ENCODE measurements around the gene SMIM10L2A.
"Not testable (repeated sequence)": the region's sequence is repeated elsewhere in the genome, so short reads cannot be mapped to it uniquely, and the experiment has no call there.

Gene SMIM10L2A

DNA sequence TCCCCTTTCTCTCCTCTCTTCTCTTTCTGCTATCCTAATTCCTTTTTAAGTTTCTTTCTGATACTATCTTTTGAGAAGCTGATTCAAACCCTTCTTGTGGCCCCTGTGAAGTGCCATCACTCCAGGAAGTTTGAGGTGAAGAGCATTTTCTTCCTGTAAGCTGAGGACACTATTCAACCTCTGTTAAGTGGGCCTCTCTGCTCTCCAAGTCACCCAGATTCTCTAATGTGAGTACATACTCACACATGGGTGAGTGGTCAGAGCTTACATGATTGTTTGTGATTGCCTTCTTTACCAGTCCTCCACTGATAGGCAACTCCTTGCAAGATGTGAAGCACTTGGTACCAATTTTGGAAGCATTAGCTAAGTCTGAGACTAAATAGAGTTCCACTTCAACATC is 18.4 kb upstream of the SMIM10L2A start:
- no peak for DNase-seq
- H3K9me3 ChIP-seq (ENCODE audit: control extremely low read depth in 1 of 5, control insufficient read depth in 4 of 5, insufficient read depth in 2 of 5, low read depth in 1 of 5, low read length in 4 of 5), result no peaks in the 10 kb centered on the region
- H3K4me3 ChIP-seq (ENCODE audit: control insufficient read depth in 1 of 7, extremely low read depth in 1 of 7, insufficient read depth in 4 of 7, low read depth in 2 of 7, low read length in 6 of 7), result no peak overlapping the region
- no peak overlapping the region for H3K27ac ChIP-seq (ENCODE audit: insufficient read depth in 1 of 2, low read depth in 1 of 2, low read length in 2 of 2, poor library complexity in 1 of 2, severe bottlenecking in 2 of 2)
- peaks cover 0 to 3% (median 0%) of the 10 kb centered on the region in 5 experiments for H3K27me3 ChIP-seq (replicated peaks in 2 of 5; ENCODE audit: control insufficient read depth in 4 of 5, insufficient read depth in 5 of 5, low read length in 4 of 5)
- no peaks in the 10 kb centered on the region for H3K36me3 ChIP-seq (ENCODE audit: control insufficient read depth in 4 of 4, insufficient read depth in 4 of 4, low read length in 3 of 4)
- H3K4me1 ChIP-seq (ENCODE audit: control extremely low read depth in 1 of 4, control insufficient read depth in 4 of 4, insufficient read depth in 4 of 4, low read length in 3 of 4), result no peaks in the 10 kb centered on the region
- CTCF ChIA-PET, result interaction anchor here (0.7 to 0.8 kb wide), 2 partner anchors 10 to 193 kb away, joined by 3 read pairs; no protein-coding TSS in a partner anchor
- POLR2A ChIA-PET, result no interaction called here

DNA sequence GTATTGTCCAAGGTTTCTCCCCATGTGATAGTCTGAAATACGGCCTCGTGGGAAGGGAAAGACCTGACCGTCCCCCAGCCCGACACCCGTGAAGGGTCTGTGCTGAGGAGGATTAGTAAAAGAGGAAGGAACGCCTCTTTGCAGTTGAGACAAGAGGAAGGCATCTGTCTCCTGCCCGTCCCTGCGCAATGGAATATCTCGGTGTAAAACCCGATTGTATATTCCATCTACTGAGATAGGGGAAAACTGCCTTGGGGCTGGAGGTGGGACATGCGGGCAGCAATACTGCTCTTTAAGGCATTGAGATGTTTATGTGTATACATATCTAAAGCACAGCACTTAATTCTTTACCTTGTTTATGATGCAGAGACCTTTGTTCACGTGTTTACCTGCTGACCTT is 15.3 kb upstream of the SMIM10L2A start:
- H3K27ac ChIP-seq (ENCODE audit: insufficient read depth in 1 of 2, low read depth in 1 of 2, low read length in 2 of 2, poor library complexity in 1 of 2, severe bottlenecking in 2 of 2); H3K9me3 ChIP-seq (ENCODE audit: control extremely low read depth in 1 of 5, control insufficient read depth in 4 of 5, insufficient read depth in 2 of 5, low read depth in 1 of 5, low read length in 4 of 5); H3K4me1 ChIP-seq (ENCODE audit: control extremely low read depth in 1 of 4, control insufficient read depth in 4 of 4, insufficient read depth in 4 of 4, low read length in 3 of 4); CTCF ChIA-PET; H3K36me3 ChIP-seq (ENCODE audit: control insufficient read depth in 4 of 4, insufficient read depth in 4 of 4, low read length in 3 of 4); H3K27me3 ChIP-seq (replicated peaks in 2 of 5; ENCODE audit: control insufficient read depth in 4 of 5, insufficient read depth in 5 of 5, low read length in 4 of 5); POLR2A ChIA-PET; H3K4me3 ChIP-seq (ENCODE audit: control insufficient read depth in 1 of 7, extremely low read depth in 1 of 7, insufficient read depth in 4 of 7, low read depth in 2 of 7, low read length in 6 of 7); DNase-seq: not testable (repeated sequence)
- 44% methylated on average over 2 of the region's 12 CpGs for WGBS (ENCODE audit: insufficient coverage)

DNA sequence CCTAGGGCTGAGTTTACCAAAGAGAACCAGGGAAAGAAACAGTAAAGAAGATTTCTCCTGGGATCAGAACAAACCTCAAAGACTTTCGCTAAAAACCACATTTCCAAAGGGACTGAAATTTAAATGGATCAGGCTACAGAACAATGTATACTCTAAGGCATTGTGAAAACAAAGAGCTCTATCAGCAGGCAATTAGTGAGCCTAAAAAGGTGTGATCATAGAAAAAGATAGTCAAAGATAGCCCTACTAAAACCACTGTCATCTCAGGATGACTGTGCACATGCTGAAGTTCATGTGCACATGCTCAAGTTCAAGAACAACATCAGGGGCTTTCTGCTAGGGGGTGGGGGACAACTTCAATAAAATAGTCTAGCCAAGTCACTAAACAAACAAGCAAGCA is 12.9 kb upstream of the SMIM10L2A start:
- ChIA-PET CTCF (no interaction called here), POLR2A (no interaction called here)
- DNase-seq, result no peak
- 43% methylated on average over 1 of the region's 1 CpG for WGBS (ENCODE audit: insufficient coverage)
- Histone ChIP-seq H3K27ac (ENCODE audit: insufficient read depth in 1 of 2, low read depth in 1 of 2, low read length in 2 of 2, poor library complexity in 1 of 2, severe bottlenecking in 2 of 2) (no peak overlapping the region), H3K4me3 (ENCODE audit: control insufficient read depth in 1 of 7, extremely low read depth in 1 of 7, insufficient read depth in 4 of 7, low read depth in 2 of 7, low read length in 6 of 7) (no peak overlapping the region), H3K27me3 (replicated peaks in 2 of 5; ENCODE audit: control insufficient read depth in 4 of 5, insufficient read depth in 5 of 5, low read length in 4 of 5) (peaks cover 0 to 3% (median 0%) of the 10 kb centered on the region in 5 experiments), H3K4me1 (ENCODE audit: control extremely low read depth in 1 of 4, control insufficient read depth in 4 of 4, insufficient read depth in 4 of 4, low read length in 3 of 4) (peaks cover 0 to 5% (median under 1%) of the 10 kb centered on the region in 4 experiments), H3K36me3 (ENCODE audit: control insufficient read depth in 4 of 4, insufficient read depth in 4 of 4, low read length in 3 of 4) (no peaks in the 10 kb centered on the region), H3K9me3 (ENCODE audit: control extremely low read depth in 1 of 5, control insufficient read depth in 4 of 5, insufficient read depth in 2 of 5, low read depth in 1 of 5, low read length in 4 of 5) (peaks cover 0 to 5% (median 0%) of the 10 kb centered on the region in 5 experiments)

DNA sequence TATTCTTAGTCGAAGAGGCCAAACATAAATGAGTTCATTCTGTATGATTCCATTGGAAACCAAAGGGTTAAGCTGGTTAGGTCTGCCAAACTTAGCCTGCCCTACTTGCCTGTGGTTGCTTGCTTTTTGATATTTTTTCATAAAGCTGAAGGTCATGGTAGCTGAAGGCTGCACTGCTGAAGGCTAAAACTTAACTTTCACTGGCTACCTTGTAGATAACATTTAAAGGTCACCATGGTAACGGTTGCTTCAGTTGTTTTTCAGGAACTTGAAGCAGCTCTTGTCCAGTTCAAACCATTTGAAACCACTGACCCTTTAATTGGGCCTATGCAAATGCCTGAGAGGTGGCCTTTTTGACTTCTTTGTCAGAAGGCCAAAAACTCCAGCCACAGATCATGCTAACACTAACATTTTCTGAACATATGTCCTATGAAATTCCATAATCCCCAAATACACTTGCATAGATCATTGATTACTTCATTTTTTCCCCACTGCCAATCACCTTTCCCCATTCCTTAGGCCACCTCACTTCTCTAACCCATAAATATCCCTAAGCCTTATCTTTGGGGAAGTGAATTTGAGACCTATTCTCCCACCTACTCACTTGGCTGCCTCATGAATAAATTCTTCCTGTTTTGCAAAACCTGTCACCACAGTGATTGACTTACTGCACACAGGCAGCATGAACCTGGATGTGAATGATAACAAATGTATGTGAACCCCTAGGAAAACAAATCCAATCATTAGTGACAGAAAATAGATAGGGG is 10.7 kb upstream of the SMIM10L2A start:
- peaks cover 0 to 5% (median 0%) of the 10 kb centered on the region in 5 experiments for H3K9me3 ChIP-seq (ENCODE audit: control extremely low read depth in 1 of 5, control insufficient read depth in 4 of 5, insufficient read depth in 2 of 5, low read depth in 1 of 5, low read length in 4 of 5)
- H3K27me3 ChIP-seq (replicated peaks in 2 of 5; ENCODE audit: control insufficient read depth in 4 of 5, insufficient read depth in 5 of 5, low read length in 4 of 5), result peaks cover 0 to 3% (median 0%) of the 10 kb centered on the region in 5 experiments
- no peak overlapping the region for H3K27ac ChIP-seq (ENCODE audit: insufficient read depth in 1 of 2, low read depth in 1 of 2, low read length in 2 of 2, poor library complexity in 1 of 2, severe bottlenecking in 2 of 2)
- ChIA-PET POLR2A (interaction anchor here (0.8 kb wide), 1 partner anchor 1812 kb away, joined by 3 read pairs; no protein-coding TSS in a partner anchor), CTCF (no interaction called here)
- no peaks in the 10 kb centered on the region for H3K36me3 ChIP-seq (ENCODE audit: control insufficient read depth in 4 of 4, insufficient read depth in 4 of 4, low read length in 3 of 4)
- peak in 2 of 3 donors; percentile 24 to 38 for DNase-seq
- H3K4me3 ChIP-seq (ENCODE audit: control insufficient read depth in 1 of 7, extremely low read depth in 1 of 7, insufficient read depth in 4 of 7, low read depth in 2 of 7, low read length in 6 of 7), result no peak overlapping the region
- 82% methylated on average over 1 of the region's 2 CpGs for WGBS (ENCODE audit: insufficient coverage)
- H3K4me1 ChIP-seq (ENCODE audit: control extremely low read depth in 1 of 4, control insufficient read depth in 4 of 4, insufficient read depth in 4 of 4, low read length in 3 of 4), result peaks cover 0 to 5% (median under 1%) of the 10 kb centered on the region in 4 experiments

DNA sequence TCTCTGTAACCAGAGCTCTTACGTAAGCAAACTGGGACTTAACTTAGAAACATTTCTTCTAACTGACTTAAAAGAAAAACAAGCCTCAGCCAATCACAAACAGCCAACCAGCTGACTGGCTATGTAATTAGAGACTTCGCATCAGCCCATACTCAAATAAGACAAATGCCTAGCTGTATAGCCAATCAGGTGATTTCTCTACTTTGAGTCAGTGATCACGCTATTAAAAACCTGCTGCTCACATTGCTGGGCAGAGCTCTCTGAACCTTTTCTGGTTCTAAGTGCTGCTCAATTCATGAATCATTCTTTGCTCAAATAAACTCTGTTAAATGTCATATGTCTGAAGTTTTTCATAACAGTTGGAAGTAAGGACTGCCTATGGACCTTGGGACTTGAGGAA is 9.9 kb upstream of the SMIM10L2A start:
- POLR2A ChIA-PET, result no interaction called here
- H3K9me3 ChIP-seq (ENCODE audit: control extremely low read depth in 1 of 5, control insufficient read depth in 4 of 5, insufficient read depth in 2 of 5, low read depth in 1 of 5, low read length in 4 of 5), result peaks cover 0 to 5% (median 0%) of the 10 kb centered on the region in 5 experiments
- no peaks in the 10 kb centered on the region for H3K36me3 ChIP-seq (ENCODE audit: control insufficient read depth in 4 of 4, insufficient read depth in 4 of 4, low read length in 3 of 4)
- no peak overlapping the region for H3K4me3 ChIP-seq (ENCODE audit: control insufficient read depth in 1 of 7, extremely low read depth in 1 of 7, insufficient read depth in 4 of 7, low read depth in 2 of 7, low read length in 6 of 7)
- DNase-seq, result no peak
- WGBS (ENCODE audit: insufficient coverage), result 94% methylated on average over 2 of the region's 3 CpGs
- CTCF ChIA-PET, result no interaction called here
- peaks cover 0 to 5% (median under 1%) of the 10 kb centered on the region in 4 experiments for H3K4me1 ChIP-seq (ENCODE audit: control extremely low read depth in 1 of 4, control insufficient read depth in 4 of 4, insufficient read depth in 4 of 4, low read length in 3 of 4)
- H3K27ac ChIP-seq (ENCODE audit: insufficient read depth in 1 of 2, low read depth in 1 of 2, low read length in 2 of 2, poor library complexity in 1 of 2, severe bottlenecking in 2 of 2), result no peak overlapping the region
- peaks cover 0 to 5% (median 0%) of the 10 kb centered on the region in 5 experiments for H3K27me3 ChIP-seq (replicated peaks in 2 of 5; ENCODE audit: control insufficient read depth in 4 of 5, insufficient read depth in 5 of 5, low read length in 4 of 5)

DNA sequence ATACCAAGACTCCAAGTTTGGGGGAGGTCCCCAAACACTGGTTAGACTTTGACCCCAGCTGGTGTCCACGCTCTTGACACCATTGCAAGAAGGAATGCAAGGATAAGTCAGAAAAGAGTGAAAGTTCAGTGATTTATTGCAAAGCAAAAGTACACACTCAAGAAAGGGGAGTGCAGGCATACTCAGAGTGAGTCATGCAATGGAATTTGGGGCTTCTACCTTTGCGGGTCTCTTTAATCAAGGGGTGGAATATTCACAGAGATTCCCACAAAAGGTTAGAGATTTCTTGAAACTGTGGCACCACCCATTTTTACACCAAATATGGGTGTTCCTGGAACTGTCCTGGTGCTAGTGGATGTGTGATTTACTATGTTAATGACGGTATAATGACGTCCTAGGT is 5.2 kb upstream of the SMIM10L2A start:
- DNase-seq, result no peak
- Histone ChIP-seq H3K9me3 (ENCODE audit: control extremely low read depth in 1 of 5, control insufficient read depth in 4 of 5, insufficient read depth in 2 of 5, low read depth in 1 of 5, low read length in 4 of 5) (peaks cover 0 to 5% (median 0%) of the 10 kb centered on the region in 5 experiments), H3K4me1 (ENCODE audit: control extremely low read depth in 1 of 4, control insufficient read depth in 4 of 4, insufficient read depth in 4 of 4, low read length in 3 of 4) (peaks cover 0 to 3% (median 0%) of the 10 kb centered on the region in 4 experiments), H3K27me3 (replicated peaks in 2 of 5; ENCODE audit: control insufficient read depth in 4 of 5, insufficient read depth in 5 of 5, low read length in 4 of 5) (peaks cover 0 to 3% (median 0%) of the 10 kb centered on the region in 5 experiments), H3K4me3 (ENCODE audit: control insufficient read depth in 1 of 7, extremely low read depth in 1 of 7, insufficient read depth in 4 of 7, low read depth in 2 of 7, low read length in 6 of 7) (no peak overlapping the region), H3K36me3 (ENCODE audit: control insufficient read depth in 4 of 4, insufficient read depth in 4 of 4, low read length in 3 of 4) (no peaks in the 10 kb centered on the region), H3K27ac (ENCODE audit: insufficient read depth in 1 of 2, low read depth in 1 of 2, low read length in 2 of 2, poor library complexity in 1 of 2, severe bottlenecking in 2 of 2) (no peak overlapping the region)
- ChIA-PET POLR2A (interaction anchor here (0.6 kb wide), 1 partner anchor 18 kb away, joined by 3 read pairs; no protein-coding TSS in a partner anchor), CTCF (no interaction called here)
- WGBS (ENCODE audit: insufficient coverage), result 87% methylated on average over 3 of the region's 4 CpGs

DNA sequence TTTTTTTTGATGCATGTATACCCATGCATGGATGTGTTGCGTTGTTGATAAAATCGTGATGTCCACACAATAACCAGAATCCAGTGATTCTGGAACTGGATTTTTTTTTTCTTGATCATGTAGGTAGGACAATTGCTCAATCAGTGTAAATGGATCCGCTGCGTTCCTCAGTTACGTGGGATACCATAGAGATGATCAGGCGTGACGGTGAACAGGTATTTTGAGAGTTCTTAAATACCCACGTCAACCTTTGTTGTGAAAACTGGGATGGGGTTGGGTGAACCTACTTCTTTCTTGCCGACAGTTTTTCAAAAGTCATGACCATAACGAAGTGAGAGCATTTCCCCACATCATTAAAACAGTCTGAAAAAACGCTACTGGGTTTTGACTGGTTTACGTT is 913 bp upstream of the SMIM10L2A start:
- H3K27ac ChIP-seq (ENCODE audit: insufficient read depth in 1 of 2, low read depth in 1 of 2, low read length in 2 of 2, poor library complexity in 1 of 2, severe bottlenecking in 2 of 2), result no peak overlapping the region
- no peak for DNase-seq
- peaks cover 0 to 7% (median 3%) of the 10 kb centered on the region in 4 experiments for H3K4me1 ChIP-seq (ENCODE audit: control extremely low read depth in 1 of 4, control insufficient read depth in 4 of 4, insufficient read depth in 4 of 4, low read length in 3 of 4)
- H3K36me3 ChIP-seq (ENCODE audit: control insufficient read depth in 4 of 4, insufficient read depth in 4 of 4, low read length in 3 of 4), result no peaks in the 10 kb centered on the region
- ChIA-PET CTCF (no interaction called here), POLR2A (no interaction called here)
- H3K27me3 ChIP-seq (replicated peaks in 2 of 5; ENCODE audit: control insufficient read depth in 4 of 5, insufficient read depth in 5 of 5, low read length in 4 of 5), result peaks cover 0 to 12% (median 1%) of the 10 kb centered on the region in 5 experiments
- peak overlapping the region in 2 of 7 experiments; percentile 19 to 40 for H3K4me3 ChIP-seq (ENCODE audit: control insufficient read depth in 1 of 7, extremely low read depth in 1 of 7, insufficient read depth in 4 of 7, low read depth in 2 of 7, low read length in 6 of 7)
- 93% methylated on average over 7 of the region's 12 CpGs for WGBS (ENCODE audit: insufficient coverage)
- H3K9me3 ChIP-seq (ENCODE audit: control extremely low read depth in 1 of 5, control insufficient read depth in 4 of 5, insufficient read depth in 2 of 5, low read depth in 1 of 5, low read length in 4 of 5), result no peaks in the 10 kb centered on the region
